ENCODE data around the gene AFF3. TPM values are rescaled to one million over a fixed set of nuclear protein-coding genes. Genes with fewer than 3 reads are reported as not detected.

Gene AFF3
- total and polyA plus RNA-seq, 2 of the 4 experiments (the other 2 are of a cell fraction): 12.9 to 14.3 TPM

GRCh38 chr2:99708231-99708630 is 434.2 kb downstream of the AFF3 start:
- Histone ChIP-seq H3K9me1 (ENCODE audit: insufficient read depth, low read length) (peaks cover 3% of the 10 kb centered on the region; the same call in 1 of the 2 replicates), H3K79me1 (ENCODE audit: low read depth in 1 of 2, low read length in 2 of 2) (no peaks in the 10 kb centered on the region), H3K56ac (ENCODE audit: extremely low read depth, insufficient read depth, low read length) (no peak overlapping the region), H3K23ac (ENCODE audit: low read depth, low read length) (no peak overlapping the region), H2AK5ac (ENCODE audit: low read depth, low read length) (no peak overlapping the region), H4K91ac (ENCODE audit: insufficient read depth, low read depth, low read length) (peak overlapping the region; percentile 13; the same call in 1 of the 2 replicates), H3K4me1 (ENCODE audit: control insufficient read depth, insufficient read depth, low read length) (peaks cover 19% of the 10 kb centered on the region), H4K8ac (ENCODE audit: low read depth in 2 of 2, low read length in 2 of 2) (0 out of 4 replicates have a peak overlapping the region, but pooled peaks of 1 of the 2 experiments have one; percentile 4), H3K4me3 (ENCODE audit: insufficient read depth, low read depth, low read length) (no peak overlapping the region), H2AK9ac (replicated peaks; ENCODE audit: low read depth, low read length, poor library complexity) (no peak overlapping the region), H3K18ac (ENCODE audit: low read depth, low read length) (peak overlapping the region; percentile 52; the same call in 1 of the 2 replicates), H2BK120ac (ENCODE audit: low read depth, low read length) (peak overlapping the region; percentile 70; the same call in 1 of the 2 replicates), H2BK5ac (ENCODE audit: low read depth, low read length, poor library complexity, severe bottlenecking) (peak overlapping the region; percentile 21), H4K20me1 (ENCODE audit: insufficient read depth, low read length) (no peaks in the 10 kb centered on the region), H3K4me2 (ENCODE audit: low read depth, low read length) (no peak overlapping the region), H2AFZ (replicated peaks; ENCODE audit: low read length, poor library complexity) (no peak overlapping the region), H4K5ac (ENCODE audit: low read depth, low read length) (no peak overlapping the region), H3K4ac (ENCODE audit: low read depth, low read length) (no peak overlapping the region; the same call in 1 of the 2 replicates), H3K9me3 (ENCODE audit: control insufficient read depth, insufficient read depth, low read length) (no peaks in the 10 kb centered on the region), H3K27me3 (ENCODE audit: control insufficient read depth, insufficient read depth, low read length) (no peaks in the 10 kb centered on the region), H3K14ac (replicated peaks; ENCODE audit: low read depth, low read length) (no peak overlapping the region), H3K27ac (ENCODE audit: insufficient read depth, low read length) (no peak overlapping the region; the same call in 1 of the 2 replicates), H3K9ac (ENCODE audit: low read depth, low read length) (no peak overlapping the region), H2BK15ac (ENCODE audit: low read depth, low read length) (no peak overlapping the region), H2BK20ac (ENCODE audit: low read depth, low read length) (peak overlapping the region; percentile 39; the same call in 1 of the 2 replicates), H3K36me3 (ENCODE audit: control insufficient read depth, insufficient read depth, low read length) (no peaks in the 10 kb centered on the region)
- in situ Hi-C loops (cut with MboI; ENCODE audit: low sequenced_read_pairs) (loop anchor here (25.0 kb wide), 1 partner anchor 679 kb away; no protein-coding TSS in a partner anchor), intact Hi-C loops (cut with micrococcal nuclease) (loop anchor here (5.0 kb wide), 1 partner anchor 101 kb away; no protein-coding TSS in a partner anchor), dilution Hi-C loops (cut with HindIII; ENCODE audit: low sequenced_read_pairs, unreplicated experiment) (no loop called here)
- ChIA-PET POLR2A (ENCODE audit: unreplicated experiment) (no interaction called here), CTCF (no interaction called here)
- DNase-seq (no peak), ATAC-seq (ENCODE audit: low read depth) (no peak)
- no CpG with 5 or more reads among the region's 3 CpGs for WGBS, 2 experiments (ENCODE audit: extremely low coverage in 2 of 2, insufficient read length in 1 of 2)
- no peak for TF ChIP-seq CEBPB (IDR thresholded peaks at IDR 0.05; ENCODE audit: low read depth, low read length)
- BruUV-seq (replicated peaks): no TSS peak

Data from IMR-90 (cell line).